HCT116 (cell line): ENCODE results near the gene FRS2. TPM values are rescaled to one million over a fixed set of nuclear protein-coding genes. Genes with fewer than 3 reads are reported as not detected.

ENCODE experiments used
- ATAC-seq: fragments of 200-7000 bp; cut with Tn5 transposase; 2 replicates; pipeline ENCODE4 v1.9.1; 2020; ENCODE audit warnings: mild to moderate bottlenecking, moderate library complexity
- BruUV-seq: library from RNA; stranded (reverse); fragments of 400-500 nt; replicated peaks from 2 replicates; lab custom pipeline; 2021; lab: Mats Ljungman, UMichigan
- CTCF ChIA-PET: fragments of 300-600 bp; sonication (Branson Sonifier 250); formaldehyde crosslinking; loops from one replicate; lab custom pipeline; 2021; ENCODE audit warnings: antibody characterized with exemption; lab: Charles Lee
- POLR2A ChIA-PET: fragments of 300-600, 350-600 bp; sonication (Branson Sonifier 250); formaldehyde crosslinking; loops from one replicate; lab custom pipeline; 2021; ENCODE audit warnings: antibody characterized with exemption; lab: Charles Lee
- RAD21 ChIA-PET, 2 experiments: fragments of 300-600 bp; sonication (Branson Sonifier 250); formaldehyde crosslinking; loops; one replicate each; lab custom pipeline; 2023; ENCODE audit warnings: low total read pairs in 2 of 2; ENCODE audit not compliant: uncharacterized antibody in 2 of 2, unreplicated experiment in 2 of 2, low non-redundant PET in 1 of 2; lab: Charles Lee
- DNase-seq: peaks from one replicate; pipeline ENCODE4 v3.0.0-alpha.2; 2010; ENCODE audit warnings: low read depth, low spot score
- H2AFZ ChIP-seq: fragments of 200-600 bp; shearing (Covaris generic), sonication (generic); 2 replicates; pipeline ENCODE4 v1.6.1; 2017; ENCODE audit warnings: low read depth, mixed run types, mixed read lengths, antibody characterized with exemption, low read length; ENCODE audit not compliant: poor library complexity, severe bottlenecking
- H3K27ac ChIP-seq: 2 replicates; pipeline ENCODE4 v1.5.1; 2012; ENCODE audit warnings: low read depth, low read length
- H3K27me3 ChIP-seq: fragments of 200-600 bp; sonication (generic); 2 replicates; pipeline ENCODE4 v1.6.1; 2016; ENCODE audit warnings: mixed run types, low read length, mixed read lengths; ENCODE audit not compliant: insufficient read depth
- H3K36me3 ChIP-seq, 2 experiments: fragments of 200-500 bp in 1 of 2; fragments of 200-600 bp in 1 of 2; sonication (Bioruptor generic) in 1 of 2; sonication (generic) in 1 of 2; 2 replicates each; pipeline versions ENCODE4 v1.5.1 to v1.6.1; 2014 to 2016; ENCODE audit warnings: low read length in 2 of 2, inconsistent platforms in 1 of 2, mixed read lengths in 1 of 2, mixed run types in 1 of 2; ENCODE audit not compliant: insufficient read depth in 2 of 2, control insufficient read depth in 1 of 2
- H3K4me1 ChIP-seq, 2 experiments: fragments of 200-600 bp in 1 of 2; sonication (generic) in 1 of 2; 2 replicates each; pipeline versions ENCODE4 v1.5.1 to v1.6.1; 2012 to 2017; ENCODE audit warnings: low read length in 2 of 2, inconsistent platforms in 1 of 2, mild to moderate bottlenecking in 1 of 2, mixed read lengths in 1 of 2, mixed run types in 1 of 2, moderate library complexity in 1 of 2; ENCODE audit not compliant: insufficient read depth in 2 of 2, control insufficient read depth in 1 of 2
- H3K4me2 ChIP-seq: fragments of 200-600 bp; sonication (generic); 2 replicates; pipeline ENCODE4 v1.6.1; 2017; ENCODE audit warnings: mixed run types, low read length, mixed read lengths
- H3K4me3 ChIP-seq, 2 experiments: fragments of 200-600 bp in 1 of 2; sonication (generic) in 1 of 2; replicated peaks in 1 of 2; 2 replicates each; pipeline ENCODE4 v1.5.1; 2011 to 2016; ENCODE audit warnings: low read length in 2 of 2, control low read depth in 1 of 2, low read depth in 1 of 2, mild to moderate bottlenecking in 1 of 2, mixed read lengths in 1 of 2, mixed run types in 1 of 2
- H3K79me2 ChIP-seq: fragments of 200-600 bp; sonication (generic); 2 replicates; pipeline ENCODE4 v1.6.1; 2017; ENCODE audit warnings: mild to moderate bottlenecking, mixed run types, low read length, moderate library complexity, mixed read lengths; ENCODE audit not compliant: insufficient read depth
- H3K9ac ChIP-seq: fragments of 200-600 bp; sonication (generic); 2 replicates; pipeline ENCODE4 v1.6.1; 2016; ENCODE audit warnings: low read length, mixed read lengths
- H3K9me2 ChIP-seq: fragments of 200-600 bp; sonication (generic), shearing (Covaris generic); 2 replicates; pipeline ENCODE4 v1.6.1; 2017; ENCODE audit warnings: mixed run types, mild to moderate bottlenecking, moderate library complexity; ENCODE audit not compliant: insufficient read depth
- H3K9me3 ChIP-seq, 2 experiments: fragments of 200-500 bp in 1 of 2; fragments of 200-600 bp in 1 of 2; sonication (Bioruptor generic) in 1 of 2; sonication (generic) in 1 of 2; 2 replicates each; pipeline ENCODE4 v1.6.1; 2014 to 2017; ENCODE audit warnings: low read length in 2 of 2, mixed read lengths in 2 of 2, inconsistent platforms in 1 of 2, low read depth in 1 of 2, mild to moderate bottlenecking in 1 of 2, mixed run types in 1 of 2, moderate library complexity in 1 of 2; ENCODE audit not compliant: control insufficient read depth in 1 of 2, insufficient read depth in 1 of 2
- H4K20me1 ChIP-seq: fragments of 200-600 bp; sonication (generic), shearing (Covaris generic); 2 replicates; pipeline ENCODE4 v1.6.1; 2017; ENCODE audit warnings: mixed run types, mild to moderate bottlenecking, moderate library complexity; ENCODE audit not compliant: insufficient read depth
- ATF3 ChIP-seq: IDR thresholded peaks from 2 replicates; pipeline ENCODE4 v1.6.1; 2012
- CBX3 ChIP-seq: IDR thresholded peaks from 2 replicates; pipeline ENCODE4 v1.6.1; 2012; ENCODE audit warnings: low read depth
- CEBPB ChIP-seq: IDR thresholded peaks from 2 replicates; pipeline ENCODE4 v1.6.1; 2012; ENCODE audit warnings: low read depth
- CTCF ChIP-seq, 3 experiments: fragments of 200-600 bp in 1 of 3; sonication (generic) in 1 of 3; IDR thresholded peaks in 2 of 3; conservative IDR thresholded peaks in 1 of 3; 2 replicates each; pipeline ENCODE4 v1.5.1; 2012 to 2017; ENCODE audit warnings: low read depth in 2 of 3, low read length in 2 of 3, antibody characterized with exemption in 1 of 3, borderline replicate concordance in 1 of 3, control low read depth in 1 of 3, mild to moderate bottlenecking in 1 of 3, mixed read lengths in 1 of 3, mixed run types in 1 of 3, moderate library complexity in 1 of 3; ENCODE audit not compliant: insufficient read depth in 1 of 3
- EGR1 ChIP-seq: IDR thresholded peaks from 2 replicates; pipeline ENCODE4 v1.6.1; 2012; ENCODE audit warnings: low read depth
- EZH2 ChIP-seq: fragments of 200-600 bp; sonication (generic); IDR thresholded peaks from 2 replicates; pipeline ENCODE4 v1.6.1; 2017; ENCODE audit warnings: antibody characterized with exemption, mixed run types
- EZH2phosphoT487 ChIP-seq: fragments of 200-600 bp; IDR thresholded peaks from 2 replicates; pipeline ENCODE4 v1.6.1; 2018; ENCODE audit warnings: antibody characterized with exemption, borderline replicate concordance
- JUND ChIP-seq: IDR thresholded peaks from 2 replicates; pipeline ENCODE4 v1.6.1; 2012
- MAX ChIP-seq: IDR thresholded peaks from 2 replicates; pipeline ENCODE4 v1.6.1; 2012
- POLR2AphosphoS5 ChIP-seq: IDR thresholded peaks from 2 replicates; pipeline ENCODE4 v1.6.1; 2011; ENCODE audit warnings: mild to moderate bottlenecking, low read depth, low read length, moderate library complexity
- RAD21 ChIP-seq: IDR thresholded peaks from 2 replicates; pipeline ENCODE4 v1.6.1; 2012; ENCODE audit warnings: low read depth, mild to moderate bottlenecking
- YY1 ChIP-seq: IDR thresholded peaks from 2 replicates; pipeline ENCODE4 v1.6.1; 2011; ENCODE audit warnings: low read length, low read depth, moderate library complexity, mild to moderate bottlenecking; ENCODE audit not compliant: insufficient replicate concordance; ENCODE audit errors: extremely low read depth
- ZNF274 ChIP-seq: fragments of 200-500 bp; sonication (Bioruptor generic); IDR thresholded peaks from 2 replicates; pipeline ENCODE4 v1.6.1; 2014; ENCODE audit warnings: mild to moderate bottlenecking, low read depth, low read length, inconsistent platforms
- intact Hi-C: fragments of 100-400 bp; cut with micrococcal nuclease; formaldehyde crosslinking; loops from 2 replicates; pipeline ENCODE4 v1.10.0; 2022
- total RNA-seq: library from RNA; stranded (reverse); gene quantifications from one replicate; pipeline ENCODE4 v1.2.1, GENCODE V29; 2021; ENCODE audit not compliant: unreplicated experiment

The FRS2 gene
- total RNA-seq, 1 experiment from 2014 or later, result 14.7 TPM

- ATAC-seq (no peak), DNase-seq (no peak)
- no peaks in the 10 kb centered on the region for H3K36me3 ChIP-seq
- H3K9ac ChIP-seq, result no peak overlapping the region
- CTCF ChIA-PET, result no interaction called here
- H4K20me1 ChIP-seq, result no peaks in the 10 kb centered on the region
- H3K4me3 ChIP-seq, result no peak overlapping the region
- no peak overlapping the region for H3K27ac ChIP-seq
- RAD21 ChIA-PET, result no interaction called here
- peaks cover 12% of the 10 kb centered on the region for H3K79me2 ChIP-seq
- no peak overlapping the region for H3K4me2 ChIP-seq
- no peaks in the 10 kb centered on the region for H3K9me3 ChIP-seq
- H3K4me1 ChIP-seq, result no peaks in the 10 kb centered on the region
- intact Hi-C loops, result no loop called here
- POLR2A ChIA-PET, result no interaction called here
- BruUV-seq, result no TSS peak
- TF ChIP-seq EGR1 (no peak), CBX3 (no peak), ATF3 (no peak), POLR2AphosphoS5 (no peak), JUND (no peak), MAX (no peak), EZH2phosphoT487 (no peak), ZNF274 (no peak), RAD21 (no peak), CEBPB (no peak), CTCF (IDR thresholded peaks at IDR 0.05 in 2 of 3, conservative IDR thresholded peaks at IDR 0.05 in 1 of 3; ENCODE audit: borderline replicate concordance in 1 of 3, insufficient read depth in 1 of 3, low read depth in 2 of 3, low read length in 2 of 3) (no peak), YY1 (no peak), EZH2 (no peak)
- no peaks in the 10 kb centered on the region for H3K9me2 ChIP-seq
- H3K27me3 ChIP-seq, result no peaks in the 10 kb centered on the region
- H2AFZ ChIP-seq, result no peak overlapping the region
Measured at GRCh38 chr12:69540987-69541386, 70.8 kb downstream of the FRS2 start.
